K562 (cell line): ENCODE measurements around the gene SAP130. TPM values are rescaled to one million over a fixed set of nuclear protein-coding genes. Genes with fewer than 3 reads are reported as not detected.

Experiments used
- CBX2 ChIP-seq: fragments of 200-600 bp; sonication (generic); IDR thresholded peaks from one replicate; pipeline ENCODE4 v1.6.1; 2012; ENCODE audit warnings: mild to moderate bottlenecking, low read length, inconsistent platforms; ENCODE audit not compliant: insufficient read depth, poor library complexity, severe bottlenecking
- E2F1 ChIP-seq: sonication (generic); formaldehyde crosslinking; IDR thresholded peaks from 2 replicates; pipeline ENCODE4 v1.8.1; 2023; ENCODE audit warnings: mild to moderate bottlenecking, missing genetic modification reagents, moderate library complexity
- FOXP1 ChIP-seq: sonication (generic); formaldehyde crosslinking; IDR thresholded peaks from 2 replicates; pipeline ENCODE4 v1.8.0; 2022; ENCODE audit warnings: mild to moderate bottlenecking, missing genetic modification reagents
- HBP1 ChIP-seq: fragments of 450-650 bp; formaldehyde crosslinking; IDR thresholded peaks from 2 replicates; pipeline ENCODE4 v1.4.0; 2022; ENCODE audit warnings: missing genetic modification characterization
- HDGF ChIP-seq: fragments of 450-650 bp; IDR thresholded peaks from 2 replicates; pipeline ENCODE4 v1.6.1; 2016
- HMG20A ChIP-seq: fragments of 450-650 bp; formaldehyde crosslinking; conservative IDR thresholded peaks from 2 replicates; pipeline ENCODE4 v1.4.0; 2020; ENCODE audit warnings: mild to moderate bottlenecking, mixed read lengths
- IRF2 ChIP-seq: sonication (generic); formaldehyde crosslinking; IDR thresholded peaks from 2 replicates; pipeline ENCODE4 v1.8.1; 2022; ENCODE audit warnings: mild to moderate bottlenecking, missing genetic modification reagents
- NFE2 ChIP-seq: IDR thresholded peaks from 2 replicates; pipeline ENCODE4 v1.6.1; 2014; ENCODE audit warnings: antibody characterized with exemption, low read depth
- NONO ChIP-seq, 2 experiments: fragments of 200-400 bp in 1 of 2; fragments of 450-650 bp in 1 of 2; formaldehyde crosslinking in 1 of 2; IDR thresholded peaks; 2 replicates each; pipeline ENCODE4 v1.6.1; 2017; ENCODE audit warnings: low read depth in 2 of 2, mild to moderate bottlenecking in 2 of 2, moderate library complexity in 2 of 2, low read length in 1 of 2
- NR3C1 ChIP-seq: sonication (generic); formaldehyde crosslinking; IDR thresholded peaks from 2 replicates; pipeline ENCODE4 v1.8.1; 2022; ENCODE audit warnings: missing genetic modification reagents
- NUFIP1 ChIP-seq: fragments of 450-650 bp; IDR thresholded peaks from 2 replicates; pipeline ENCODE4 v1.6.1; 2018; ENCODE audit not compliant: partially characterized antibody
- PHF8 ChIP-seq: fragments of 200-600 bp; sonication (generic); IDR thresholded peaks from 2 replicates; pipeline ENCODE4 v1.6.1; 2012; ENCODE audit warnings: mixed run types, mild to moderate bottlenecking, inconsistent platforms, low read length, moderate library complexity, borderline replicate concordance
- PRDM10 ChIP-seq: fragments of 450-650 bp; IDR thresholded peaks from 2 replicates; pipeline ENCODE4 v1.6.1; 2018; ENCODE audit not compliant: partially characterized antibody
- SFPQ ChIP-seq: fragments of 200-400 bp; formaldehyde crosslinking; IDR thresholded peaks from 2 replicates; pipeline ENCODE4 v1.6.1; 2017; ENCODE audit warnings: mild to moderate bottlenecking, low read depth, low read length, moderate library complexity
- SIRT6 ChIP-seq: IDR thresholded peaks from one replicate; pipeline ENCODE4 v1.6.1; 2012; ENCODE audit warnings: low read depth, mild to moderate bottlenecking, control low read depth, inconsistent platforms, low read length, moderate library complexity
- SMAD4 ChIP-seq: fragments of 250-450 bp; sonication (Bioruptor Pico); conservative IDR thresholded peaks from 2 replicates; pipeline ENCODE4 v1.8.0; 2021; ENCODE audit warnings: inconsistent platforms, mild to moderate bottlenecking, moderate library complexity
- ZEB2 ChIP-seq: fragments of 450-650 bp; IDR thresholded peaks from 2 replicates; pipeline ENCODE4 v1.6.1; 2016
- ZNF197 ChIP-seq: fragments of 200-800 bp; sonication (Bioruptor generic); IDR thresholded peaks from 2 replicates; pipeline ENCODE4 v1.6.1; 2016; ENCODE audit warnings: low read depth, missing genetic modification characterization, missing compliant biosample characterization
- ZNF766 ChIP-seq: fragments of 200-800 bp; sonication (Bioruptor generic); conservative IDR thresholded peaks from 2 replicates; pipeline ENCODE4 v1.6.1; 2016; ENCODE audit warnings: missing genetic modification characterization, missing compliant biosample characterization
- polyA plus RNA-seq, 8 experiments: library from polyadenylated mRNA; depleted of rRNA in 4 of 8; stranded (reverse) in 5 of 8; unstranded in 3 of 8; fragments of >200 nt; fragmentation: Nextera tagmentation in 2 of 8; fragmentation: Illumina TruSeq in 1 of 8; extraction: Ambion mirVana in 2 of 8; extraction: Trizol in 1 of 8; gene quantifications; 2 replicates each; pipeline versions ENCODE4 v1.2.1 to v1.2.3, GENCODE V29; 2011 to 2014; ENCODE audit warnings: inconsistent platforms in 1 of 8, missing spikeins in 1 of 8
- total RNA-seq, 7 experiments: library from RNA; depleted of rRNA in 6 of 7; stranded (reverse); fragments of >200 nt in 6 of 7; fragmentation: Illumina TruSeq in 2 of 7; extraction: Trizol in 2 of 7; gene quantifications; 2 replicates each; pipeline versions ENCODE4 v1.2.1 to v1.2.3, GENCODE V29; 2011 to 2021; ENCODE audit warnings: low replicate concordance in 1 of 7

Gene SAP130
- total and polyA plus RNA-seq, 9 of the 15 experiments (the other 6 are each of a cell fraction or from before 2014, with no cell fraction given) = 4.5 to 33.4 (median 7.4) TPM

- TF ChIP-seq HBP1 (CRISPR knock-in tag) (no peak), HDGF (no peak), ZEB2 (no peak), NONO (IDR thresholded peaks at IDR 0.05; ENCODE audit: low read depth in 2 of 2, low read length in 1 of 2) (peak; percentile 24 to 57; a peak in 2 of 4 replicates), PHF8 (peak; percentile 73; the same call in 1 of the 2 replicates), NUFIP1 (no peak), CBX2 (no peak), NFE2 (no peak), E2F1 (no peak), FOXP1 (CRISPR knock-in tag) (peak; percentile 84), SIRT6 (no peak), HMG20A (no peak), ZNF197 (no peak), PRDM10 (peak; percentile 71), IRF2 (no peak), SFPQ (no peak), ZNF766 (no peak), NR3C1 (CRISPR knock-in tag) (no peak), SMAD4 (CRISPR knock-in tag) (no peak; the same call in 1 of the 2 replicates)
Measured at GRCh38 chr2:128027801-128028667, at the start of gene SAP130 (continued).
